Breast epithelium (tissue), 4 donors: ENCODE data around the gene CHTF18. TPM values are rescaled to one million over a fixed set of nuclear protein-coding genes. Genes with fewer than 3 reads are reported as not detected.

ENCODE experiments used
- DNase-seq, 2 donors: peaks; one replicate each; pipeline ENCODE4 v3.0.0-alpha.2; 2019; ENCODE audit warnings: low spot score in 2 of 2
- H3K27ac ChIP-seq, 2 donors: fragments of 200-600 bp; sonication (generic) in 1 of 2; one replicate each; pipeline ENCODE4 v1.5.1; 2016 to 2019; ENCODE audit warnings: mild to moderate bottlenecking in 1 of 2
- H3K27me3 ChIP-seq, 2 donors: fragments of 200-600 bp; sonication (generic) in 1 of 2; one replicate each; pipeline versions ENCODE4 v1.5.1 to v1.6.0; 2017 to 2019; ENCODE audit warnings: control low read depth in 1 of 2, mild to moderate bottlenecking in 1 of 2
- H3K36me3 ChIP-seq: fragments of 200-600 bp; one replicate; pipeline ENCODE4 v1.5.1; 2019
- H3K4me1 ChIP-seq, 2 donors: fragments of 200-600 bp; sonication (generic); one replicate each; pipeline ENCODE4 v1.5.1; 2016 to 2019; ENCODE audit warnings: control low read depth in 1 of 2
- H3K4me3 ChIP-seq, 3 donors: fragments of 200-600 bp; sonication (generic); 1 replicate in 2 of 3; 2 replicates in 1 of 3; pipeline ENCODE4 v1.5.1; 2016 to 2019; ENCODE audit warnings: mild to moderate bottlenecking in 3 of 3, moderate library complexity in 2 of 3
- H3K9me3 ChIP-seq, 2 donors: fragments of 200-600 bp; sonication (generic) in 1 of 2; one replicate each; pipeline ENCODE4 v1.5.1; 2016 to 2019; ENCODE audit warnings: control low read depth in 1 of 2
- CTCF ChIP-seq, 3 donors: fragments of 450-650 bp; IDR thresholded peaks; one replicate each; pipeline ENCODE4 v1.5.1; 2016 to 2017; ENCODE audit warnings: antibody characterized with exemption in 3 of 3, mild to moderate bottlenecking in 3 of 3, moderate library complexity in 3 of 3
- POLR2A ChIP-seq: fragments of 450-650 bp; IDR thresholded peaks from one replicate; pipeline ENCODE4 v1.6.1; 2016; ENCODE audit warnings: antibody characterized with exemption, mild to moderate bottlenecking, moderate library complexity
- POLR2AphosphoS5 ChIP-seq, 3 donors: sonication (generic); formaldehyde crosslinking; IDR thresholded peaks; one replicate each; pipeline ENCODE4 v1.6.1; 2017; ENCODE audit warnings: antibody characterized with exemption in 3 of 3
- intact Hi-C: fragments of 100-400 bp; cut with DNase I; formaldehyde crosslinking; loops from one replicate; pipeline ENCODE4 v1.15.1; 2023; ENCODE audit warnings: low total_unique reads
- total RNA-seq, 3 donors: library from RNA; depleted of rRNA; stranded (reverse); fragments of >200 nt; gene quantifications; one replicate each; pipeline ENCODE4 v1.1.0, GENCODE V29; 2016

Gene CHTF18
- total RNA-seq = 10 to 100 TPM; 12.6 to 15.5 (median 13.1) TPM

- H3K9me3 ChIP-seq = no peaks in the 10 kb centered on the region
- DNase-seq = peak; percentile 93 to 94
- no peak for TF ChIP-seq POLR2A
- no peak for TF ChIP-seq POLR2AphosphoS5 (IDR thresholded peaks at IDR 0.05)
- no peak for TF ChIP-seq CTCF (IDR thresholded peaks at IDR 0.05)
- intact Hi-C loops = no loop called here
- H3K36me3 ChIP-seq = no peaks in the 10 kb centered on the region
- H3K27me3 ChIP-seq = no peaks in the 10 kb centered on the region
- H3K4me1 ChIP-seq = peaks cover 5 to 11% of the 10 kb centered on the region in 2 donors
- peak within 1 kb of the TSS; percentile 76 to 99 (median 93) for H3K4me3 ChIP-seq
- H3K27ac ChIP-seq = peak within 1 kb of the TSS; percentile 40 to 59
These were observed at the start of gene CHTF18 for GRCh38 chr16:788399-789126. Gene CHTF18, plus strand, starts transcription at chr16:788620. Its CDS starts 65 bp downstream, at chr16:788685.

- H3K9me3 ChIP-seq = no peaks in the 10 kb centered on the region
- peak overlapping the region; percentile 66 to 92 (median 83) for H3K4me3 ChIP-seq
- peaks cover 0 to 7% of the 10 kb centered on the region in 2 donors for H3K4me1 ChIP-seq
- no peak for TF ChIP-seq POLR2A
- no peak for TF ChIP-seq POLR2AphosphoS5 (IDR thresholded peaks at IDR 0.05)
- no peak for TF ChIP-seq CTCF (IDR thresholded peaks at IDR 0.05)
- peak overlapping the region in 1 of 2 donors; percentile 85 for H3K27ac ChIP-seq
- H3K36me3 ChIP-seq = no peaks in the 10 kb centered on the region
- intact Hi-C loops = no loop called here
- H3K27me3 ChIP-seq = no peaks in the 10 kb centered on the region
- DNase-seq = no peak
These were observed 48.6 kb upstream of the CHTF18 start for GRCh38 chr16:739560-740458.

GRCh38 chr16:740459-740763, 48.0 kb upstream of the CHTF18 start:
- H3K27ac ChIP-seq = peak overlapping the region; percentile 84 to 85
- intact Hi-C loops = no loop called here
- no peaks in the 10 kb centered on the region for H3K36me3 ChIP-seq

GRCh38 chr16:740764-741505, 47.5 kb upstream of the CHTF18 start, which contains the start of gene CIAO3:
Gene CIAO3, minus strand, starts transcription at chr16:740997. Its CDS starts 12 bp downstream, at chr16:740985.
- peak; percentile 81 to 92 for DNase-seq
- Histone ChIP-seq H3K27ac (peak within 1 kb of the TSS; percentile 84 to 85), H3K27me3 (no peaks in the 10 kb centered on the region), H3K9me3 (no peaks in the 10 kb centered on the region), H3K4me3 (peak within 1 kb of the TSS; percentile 66 to 92 (median 83)), H3K36me3 (no peaks in the 10 kb centered on the region), H3K4me1 (peaks cover 0 to 7% of the 10 kb centered on the region in 2 donors)
- intact Hi-C loops = no loop called here
- TF ChIP-seq POLR2A (peak; percentile 42), CTCF (IDR thresholded peaks at IDR 0.05) (peak; percentile 87 to 98 (median 94)), POLR2AphosphoS5 (IDR thresholded peaks at IDR 0.05) (peak; percentile 95 to 100 (median 100))

More at GRCh38 chr16:740459-740763, 48.0 kb upstream of the CHTF18 start:
- no peak for DNase-seq
- Histone ChIP-seq H3K4me3 (peak overlapping the region; percentile 66 to 92 (median 83)), H3K27me3 (no peaks in the 10 kb centered on the region), H3K9me3 (no peaks in the 10 kb centered on the region), H3K4me1 (peaks cover 0 to 7% of the 10 kb centered on the region in 2 donors)
- TF ChIP-seq POLR2AphosphoS5 (IDR thresholded peaks at IDR 0.05) = no peak
- TF ChIP-seq CTCF (IDR thresholded peaks at IDR 0.05) = no peak
- no peak for TF ChIP-seq POLR2A
